DMS53 (cell line): Measurements from ENCODE around the gene ZMIZ1.

ENCODE experiments used
- DNase-seq: peaks from one replicate; lab custom pipeline; 2025; lab: John Stamatoyannopoulos, UW

ZMIZ1 gene

GRCh38 chr10:79208251-79208983 is 139.7 kb downstream of the ZMIZ1 start:
- no peak for DNase-seq

- DNase-seq: no peak
Observed at GRCh38 chr10:79209340-79209739, 140.6 kb downstream of the ZMIZ1 start.

- no peak for DNase-seq
Observed at GRCh38 chr10:79209831-79210230, 141.1 kb downstream of the ZMIZ1 start.

GRCh38 chr10:79210672-79211071 is 141.9 kb downstream of the ZMIZ1 start:
- no peak for DNase-seq

GRCh38 chr10:79211616-79212015 is 142.8 kb downstream of the ZMIZ1 start:
- DNase-seq: no peak

GRCh38 chr10:79215531-79215930 is 146.8 kb downstream of the ZMIZ1 start:
- DNase-seq: no peak

GRCh38 chr10:79219322-79219957 is 150.7 kb downstream of the ZMIZ1 start:
- DNase-seq: no peak

- DNase-seq: no peak
Observed at GRCh38 chr10:79220307-79220706, 151.5 kb downstream of the ZMIZ1 start.

GRCh38 chr10:79221110-79222051 is 152.6 kb downstream of the ZMIZ1 start:
- no peak for DNase-seq

GRCh38 chr10:79222186-79222585 is 153.4 kb downstream of the ZMIZ1 start:
- DNase-seq: no peak

- DNase-seq: no peak
Observed at GRCh38 chr10:79223091-79224048, 154.6 kb downstream of the ZMIZ1 start.

- no peak for DNase-seq
Observed at GRCh38 chr10:79224263-79224949, 155.6 kb downstream of the ZMIZ1 start.

GRCh38 chr10:79224992-79225391 is 156.2 kb downstream of the ZMIZ1 start:
- no peak for DNase-seq

GRCh38 chr10:79226391-79227245 is 157.9 kb downstream of the ZMIZ1 start:
- no peak for DNase-seq

GRCh38 chr10:79229071-79229541 is 160.3 kb downstream of the ZMIZ1 start:
- DNase-seq: peak; percentile 84

GRCh38 chr10:79229830-79230327 is 161.1 kb downstream of the ZMIZ1 start:
- no peak for DNase-seq

- no peak for DNase-seq
Observed at GRCh38 chr10:79230328-79230830, 161.6 kb downstream of the ZMIZ1 start.

GRCh38 chr10:79230850-79231249 is 162.1 kb downstream of the ZMIZ1 start:
- DNase-seq: no peak

- DNase-seq: no peak
Observed at GRCh38 chr10:79231908-79232307, 163.1 kb downstream of the ZMIZ1 start.
